ENCODE data around the gene RPS15. TPM values are rescaled to one million over a fixed set of nuclear protein-coding genes. Genes with fewer than 3 reads are reported as not detected.
A peak's percentile ranks its signal among the peaks of the same experiment; 100 is the strongest.

The RPS15 gene
- total RNA-seq, 1 experiment from 2014 or later, result 1,442 TPM

DNA sequence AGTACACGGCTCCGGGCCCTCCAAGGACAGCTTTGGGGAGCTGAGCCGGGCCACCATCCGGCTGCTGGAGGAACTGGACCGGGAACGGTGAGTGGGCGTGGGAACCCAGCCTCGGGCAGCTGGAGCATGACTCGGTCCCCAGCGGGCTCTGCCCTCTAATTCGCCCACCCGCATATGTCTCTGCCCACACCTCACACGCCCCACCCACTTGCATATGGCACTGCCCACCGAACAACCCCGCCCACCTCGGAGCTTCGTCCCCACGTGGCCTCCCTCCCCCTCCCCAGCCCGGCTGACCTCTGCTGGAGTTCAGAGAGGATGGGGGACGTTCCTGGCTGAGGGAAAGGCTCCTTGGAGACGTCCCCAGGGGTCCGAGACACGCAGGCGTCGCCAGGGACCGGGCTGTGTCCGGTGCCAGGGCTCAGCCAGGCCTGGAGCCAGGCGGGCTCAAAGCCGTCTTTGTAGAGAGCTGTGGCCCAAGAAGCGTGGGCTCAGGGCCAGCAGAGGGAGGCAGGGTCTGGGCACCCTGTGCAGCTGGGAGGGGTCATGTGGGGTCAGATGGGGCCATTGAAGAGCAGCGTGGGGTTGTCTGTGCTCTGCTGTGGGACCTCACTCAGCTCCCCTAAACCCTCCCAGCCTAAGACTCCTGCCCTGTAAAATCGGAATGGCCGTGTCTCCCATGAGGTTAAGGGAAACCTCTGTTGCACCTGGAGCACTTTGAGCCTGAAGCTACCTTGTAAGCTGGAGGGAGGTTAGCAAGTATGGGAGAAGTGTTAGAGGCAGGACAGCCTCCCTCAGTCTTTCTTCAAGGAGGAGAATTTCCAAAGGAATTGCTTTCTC, 15.5 kb downstream of the RPS15 start:
- no peak overlapping the region for H3K27ac ChIP-seq
- H3K4me1 ChIP-seq (replicated peaks), result peaks cover 25% of the 10 kb centered on the region
- peaks cover 93% of the 10 kb centered on the region for H3K27me3 ChIP-seq (replicated peaks)
- H3K9me3 ChIP-seq (replicated peaks), result no peaks in the 10 kb centered on the region; the same call in 1 of the 2 replicates
- peak; percentile 13 to 79 for DNase-seq (ENCODE audit: low read depth in 1 of 2, low spot score in 2 of 2)
- no peaks in the 10 kb centered on the region; the same call in 1 of the 2 replicates for H3K36me3 ChIP-seq
- H3K4me3 ChIP-seq, result no peak overlapping the region

GRCh38 chr19:1455002-1455335, 16.8 kb downstream of the RPS15 start:
- Histone ChIP-seq H3K4me3 (no peak overlapping the region), H3K9me3 (replicated peaks) (no peaks in the 10 kb centered on the region; the same call in 1 of the 2 replicates), H3K27me3 (replicated peaks) (peaks cover 81% of the 10 kb centered on the region), H3K36me3 (no peaks in the 10 kb centered on the region; the same call in 1 of the 2 replicates), H3K27ac (no peak overlapping the region), H3K4me1 (replicated peaks) (peaks cover 25% of the 10 kb centered on the region)
- no peak for DNase-seq (ENCODE audit: low read depth in 1 of 2, low spot score in 2 of 2)

GRCh38 chr19:1455336-1456120, 17.3 kb downstream of the RPS15 start:
- peaks cover 75% of the 10 kb centered on the region for H3K27me3 ChIP-seq (replicated peaks)

DNA sequence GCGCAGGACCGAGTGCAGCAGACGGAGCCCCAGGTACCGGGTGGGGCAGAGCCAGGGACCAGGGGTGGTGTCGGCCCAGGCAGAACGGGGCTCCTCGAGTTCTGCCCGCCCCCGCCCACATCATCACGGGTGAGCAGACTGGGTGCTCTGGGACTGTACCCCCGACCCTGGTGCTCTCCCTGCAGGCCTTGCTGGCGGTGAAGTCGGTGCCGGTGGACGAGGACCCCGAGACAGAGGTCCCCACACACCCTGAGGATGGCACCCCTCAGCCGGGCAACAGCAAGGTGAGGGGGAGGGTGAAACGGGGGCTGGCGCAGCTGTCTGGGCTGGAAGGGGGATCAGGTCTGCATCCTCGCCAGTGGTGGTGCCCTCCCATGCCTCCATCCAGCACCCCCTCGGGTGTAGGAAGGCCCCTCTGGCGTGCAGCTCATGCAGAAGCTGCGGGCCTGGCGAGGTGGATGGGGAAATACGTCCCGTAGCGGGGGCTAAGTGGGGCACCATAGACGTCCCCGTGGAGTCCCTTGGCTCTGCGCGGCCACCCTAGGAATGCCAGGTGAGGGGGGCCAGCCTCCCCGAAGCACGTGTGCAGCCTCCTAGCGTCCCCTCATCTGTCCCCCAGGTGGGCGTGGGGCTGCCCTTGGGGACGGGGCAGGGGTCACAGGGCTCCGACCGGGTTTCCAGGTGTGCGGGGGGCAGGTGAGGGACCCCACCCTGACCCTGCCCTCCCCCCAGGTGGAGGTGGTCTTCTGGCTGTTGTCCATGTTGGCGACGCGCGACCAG, 18.1 kb downstream of the RPS15 start:
- H3K36me3 ChIP-seq, result peaks cover 8% of the 10 kb centered on the region; the same call in 1 of the 2 replicates
- H3K27ac ChIP-seq, result no peak overlapping the region
- H3K9me3 ChIP-seq (replicated peaks), result no peaks in the 10 kb centered on the region
- H3K27me3 ChIP-seq (replicated peaks), result peaks cover 67% of the 10 kb centered on the region
- no peak overlapping the region for H3K4me3 ChIP-seq
- H3K4me1 ChIP-seq (replicated peaks), result peaks cover 25% of the 10 kb centered on the region
- DNase-seq (ENCODE audit: low read depth in 1 of 2, low spot score in 2 of 2), result no peak

More at GRCh38 chr19:1455336-1456120, 17.3 kb downstream of the RPS15 start:
- Histone ChIP-seq H3K9me3 (replicated peaks) (no peaks in the 10 kb centered on the region), H3K4me1 (replicated peaks) (peaks cover 25% of the 10 kb centered on the region), H3K27ac (no peak overlapping the region), H3K4me3 (no peak overlapping the region), H3K36me3 (peaks cover 4% of the 10 kb centered on the region)
- peak; percentile 52 to 78 for DNase-seq (ENCODE audit: low read depth in 1 of 2, low spot score in 2 of 2)

DNA sequence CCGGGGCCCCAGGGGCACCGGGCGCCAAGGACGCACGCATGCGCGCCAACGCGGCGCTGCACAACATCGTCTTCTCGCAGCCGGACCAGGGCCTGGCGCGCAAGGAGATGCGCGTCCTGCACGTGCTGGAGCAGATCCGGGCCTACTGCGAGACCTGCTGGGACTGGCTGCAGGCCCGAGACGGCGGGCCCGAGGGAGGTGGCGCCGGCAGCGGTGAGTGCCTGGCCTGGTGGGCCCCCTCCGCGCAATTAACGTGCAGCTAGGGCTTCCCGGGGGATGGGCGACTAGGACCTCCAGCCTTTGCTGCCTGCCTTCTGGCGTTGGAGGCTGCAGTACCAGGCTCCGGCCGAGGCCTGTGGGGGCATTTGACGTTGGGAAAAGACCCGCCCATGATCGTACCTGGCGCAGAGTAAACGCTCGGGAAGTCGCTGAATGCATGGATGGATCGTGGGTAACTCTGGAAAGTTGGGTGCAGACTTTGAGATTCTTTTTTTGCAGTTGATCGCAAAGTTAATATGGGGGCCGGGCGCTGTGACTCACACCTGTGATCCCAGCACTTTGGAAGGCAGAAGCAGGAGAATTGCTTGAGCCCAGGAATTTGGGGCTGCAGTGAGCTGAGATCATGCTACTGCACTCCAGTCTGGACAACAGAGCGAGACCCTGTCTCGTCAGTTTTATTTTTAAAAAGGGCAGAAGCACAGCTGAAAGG, 19.0 kb downstream of the RPS15 start:
- no peak overlapping the region for H3K4me3 ChIP-seq

DNA sequence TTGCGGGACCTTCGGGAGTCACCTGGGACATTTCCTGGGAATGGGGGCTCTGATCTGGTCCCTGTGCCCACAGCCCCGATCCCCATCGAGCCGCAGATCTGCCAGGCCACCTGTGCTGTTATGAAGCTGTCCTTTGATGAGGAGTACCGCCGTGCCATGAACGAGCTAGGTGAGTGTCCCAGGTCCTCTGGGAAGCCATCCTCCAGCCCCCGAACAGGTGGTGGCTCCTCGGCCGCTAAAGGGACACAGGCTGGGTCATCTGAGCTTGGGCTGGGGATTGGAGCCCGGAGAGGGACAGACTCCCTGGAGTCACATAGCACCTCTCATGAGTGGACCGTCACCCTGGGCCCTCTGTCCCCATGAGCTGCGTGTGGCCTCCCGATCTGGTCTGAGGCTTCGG, 19.7 kb downstream of the RPS15 start:
- Histone ChIP-seq H3K4me1 (replicated peaks) (peaks cover 25% of the 10 kb centered on the region), H3K36me3 (peaks cover 8% of the 10 kb centered on the region; the same call in 1 of the 2 replicates), H3K9me3 (replicated peaks) (no peaks in the 10 kb centered on the region), H3K27ac (no peak overlapping the region), H3K4me3 (no peak overlapping the region), H3K27me3 (replicated peaks) (peaks cover 51% of the 10 kb centered on the region)
- DNase-seq (ENCODE audit: low read depth in 1 of 2, low spot score in 2 of 2), result no peak

More for the DNA sequence above, 19.0 kb downstream of the RPS15 start:
- Histone ChIP-seq H3K4me1 (replicated peaks) (peaks cover 25% of the 10 kb centered on the region), H3K27me3 (replicated peaks) (peaks cover 58% of the 10 kb centered on the region), H3K36me3 (peaks cover 8% of the 10 kb centered on the region; the same call in 1 of the 2 replicates), H3K9me3 (replicated peaks) (no peaks in the 10 kb centered on the region), H3K27ac (no peak overlapping the region)
- DNase-seq (ENCODE audit: low read depth in 1 of 2, low spot score in 2 of 2), result peak in 1 of 2 experiments; percentile 14

- H3K4me3 ChIP-seq, result no peak overlapping the region
- peaks cover 8% of the 10 kb centered on the region; the same call in 1 of the 2 replicates for H3K36me3 ChIP-seq
- H3K4me1 ChIP-seq (replicated peaks), result peaks cover 18% of the 10 kb centered on the region
- DNase-seq (ENCODE audit: low read depth in 1 of 2, low spot score in 2 of 2), result no peak
- H3K27ac ChIP-seq, result no peak overlapping the region
- peaks cover 35% of the 10 kb centered on the region for H3K27me3 ChIP-seq (replicated peaks)
- H3K9me3 ChIP-seq (replicated peaks), result no peaks in the 10 kb centered on the region
These were observed 21.3 kb downstream of the RPS15 start for GRCh38 chr19:1459479-1459878.

- no peaks in the 10 kb centered on the region for H3K9me3 ChIP-seq (replicated peaks)
- peaks cover 8% of the 10 kb centered on the region; the same call in 1 of the 2 replicates for H3K36me3 ChIP-seq
- H3K27ac ChIP-seq, result no peak overlapping the region
- H3K4me3 ChIP-seq, result no peak overlapping the region
- peaks cover 27% of the 10 kb centered on the region for H3K27me3 ChIP-seq (replicated peaks)
- DNase-seq (ENCODE audit: low read depth in 1 of 2, low spot score in 2 of 2), result no peak
- peaks cover 16% of the 10 kb centered on the region for H3K4me1 ChIP-seq (replicated peaks)
These were observed 22.1 kb downstream of the RPS15 start for GRCh38 chr19:1460033-1460995.

DNA sequence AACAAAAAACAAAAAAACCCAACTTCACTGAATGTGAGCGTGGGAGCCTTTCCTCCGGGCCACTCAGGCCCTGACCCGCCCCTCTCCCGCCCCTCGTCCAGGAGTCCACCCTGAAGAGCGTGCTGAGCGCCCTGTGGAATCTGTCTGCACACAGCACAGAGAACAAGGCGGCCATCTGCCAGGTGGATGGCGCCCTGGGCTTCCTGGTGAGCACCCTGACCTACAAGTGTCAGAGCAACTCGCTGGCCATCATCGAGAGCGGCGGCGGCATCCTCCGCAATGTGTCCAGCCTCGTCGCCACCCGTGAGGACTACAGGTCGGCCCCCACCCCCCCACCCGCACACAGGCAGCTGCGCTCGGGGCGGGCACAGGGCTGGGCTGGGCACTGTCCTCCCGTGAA, 23.7 kb downstream of the RPS15 start:
- DNase-seq (ENCODE audit: low read depth in 1 of 2, low spot score in 2 of 2), result no peak
- Histone ChIP-seq H3K27me3 (replicated peaks) (peaks cover 16% of the 10 kb centered on the region), H3K9me3 (replicated peaks) (no peaks in the 10 kb centered on the region), H3K36me3 (peaks cover 8% of the 10 kb centered on the region; the same call in 1 of the 2 replicates), H3K27ac (no peak overlapping the region), H3K4me3 (no peak overlapping the region), H3K4me1 (replicated peaks) (peaks cover 4% of the 10 kb centered on the region)

GRCh38 chr19:1465191-1466016, 27.2 kb downstream of the RPS15 start:
- H3K27ac ChIP-seq, result no peak overlapping the region
- no peak for DNase-seq (ENCODE audit: low read depth in 1 of 2, low spot score in 2 of 2)
- peaks cover 25% of the 10 kb centered on the region for H3K4me1 ChIP-seq (replicated peaks)
- peaks cover 8% of the 10 kb centered on the region; the same call in 1 of the 2 replicates for H3K36me3 ChIP-seq
- H3K9me3 ChIP-seq (replicated peaks), result peaks cover 2% of the 10 kb centered on the region; the same call in 1 of the 2 replicates
- peaks cover 37% of the 10 kb centered on the region for H3K27me3 ChIP-seq (replicated peaks)
- no peak overlapping the region for H3K4me3 ChIP-seq

GRCh38 chr19:1466018-1466460, 27.8 kb downstream of the RPS15 start:
- H3K9me3 ChIP-seq (replicated peaks), result peaks cover 4% of the 10 kb centered on the region; the same call in 1 of the 2 replicates
- DNase-seq (ENCODE audit: low read depth in 1 of 2, low spot score in 2 of 2), result no peak
- peaks cover 32% of the 10 kb centered on the region for H3K4me1 ChIP-seq (replicated peaks)
- no peak overlapping the region for H3K27ac ChIP-seq
- H3K36me3 ChIP-seq, result 0 out of 2 replicates have a peak, but pooled peaks cover 3% of the 10 kb centered on the region
- no peak overlapping the region for H3K4me3 ChIP-seq
- peaks cover 43% of the 10 kb centered on the region for H3K27me3 ChIP-seq (replicated peaks)
